Esophagus squamous epithelium (tissue), 5 donors: Measurements from ENCODE around the gene UGT1A5. TPM values are rescaled to one million over a fixed set of nuclear protein-coding genes. Genes with fewer than 3 reads are reported as not detected.

Source experiments
- DNase-seq: peaks from one replicate; lab custom pipeline; 2025; lab: John Stamatoyannopoulos, UW
- H3K27ac ChIP-seq, 4 donors: fragments of 200-600 bp; sonication (generic); one replicate each; pipeline ENCODE4 v1.5.1; 2016 to 2019; ENCODE audit warnings: mild to moderate bottlenecking in 1 of 4
- H3K27me3 ChIP-seq, 4 donors: fragments of 200-600 bp; sonication (generic); 1 replicate in 3 of 4; 2 replicates in 1 of 4; pipeline versions ENCODE4 v1.5.1 to v1.6.0; 2017 to 2021; ENCODE audit warnings: antibody characterized with exemption in 1 of 4
- H3K36me3 ChIP-seq, 3 donors: fragments of 200-600 bp; sonication (generic); one replicate each; pipeline ENCODE4 v1.5.1; 2016 to 2019
- H3K4me1 ChIP-seq, 3 donors: fragments of 200-600 bp; sonication (generic); one replicate each; pipeline ENCODE4 v1.5.1; 2017 to 2019
- H3K4me3 ChIP-seq, 4 donors: fragments of 200-600 bp; sonication (generic); 1 replicate in 3 of 4; 2 replicates in 1 of 4; pipeline ENCODE4 v1.5.1; 2016 to 2019; ENCODE audit warnings: mild to moderate bottlenecking in 2 of 4, moderate library complexity in 1 of 4
- H3K9me3 ChIP-seq, 3 donors: fragments of 200-600 bp; sonication (generic); one replicate each; pipeline ENCODE4 v1.5.1; 2016 to 2019
- POLR2A ChIP-seq, 4 donors: fragments of 450-650 bp; IDR thresholded peaks; one replicate each; pipeline ENCODE4 v1.6.1; 2017; ENCODE audit warnings: antibody characterized with exemption in 4 of 4, mild to moderate bottlenecking in 4 of 4, moderate library complexity in 3 of 4
- WGBS, 2 donors: methylation state at CpG; one replicate each; pipeline ENCODE4 v1.1.5; 2018; 5-methylcytosine and 5-hydroxymethylcytosine counted together
- intact Hi-C: fragments of 100-400 bp; cut with DNase I; formaldehyde crosslinking; loops from one replicate; pipeline ENCODE4 v1.15.0; 2022
- total RNA-seq, 4 donors: library from RNA; depleted of rRNA; stranded (reverse); fragments of >200 nt; gene quantifications; one replicate each; pipeline ENCODE4 v1.1.0, GENCODE V29; 2016
- TF ChIP-seq, protein P1 (sequence below), 6 experiments: fragments of 450-650 bp in 4 of 6; fragments of 200-600 bp in 2 of 6; sonication (generic) in 2 of 6; IDR thresholded peaks; one replicate each; pipeline ENCODE4 v1.5.1; 2016 to 2019; ENCODE audit warnings: antibody characterized with exemption in 6 of 6, mild to moderate bottlenecking in 4 of 6, moderate library complexity in 4 of 6
- donor health status: DM: yes; HTN: yes; CAD: no.

Gene UGT1A5
- total RNA-seq, 4 donors from 2014 or later, result 0.67 to 9.7 (median 5.8) TPM

- intact Hi-C loops, result no loop called here
- Histone ChIP-seq H3K4me3 (no peak overlapping the region), H3K9me3 (no peaks in the 10 kb centered on the region), H3K27me3 (no peaks in the 10 kb centered on the region), H3K27ac (no peak overlapping the region), H3K36me3 (no peaks in the 10 kb centered on the region), H3K4me1 (no peaks in the 10 kb centered on the region)
- TF ChIP-seq POLR2A (IDR thresholded peaks at IDR 0.05), result no peak
- TF ChIP-seq, protein P1, sequence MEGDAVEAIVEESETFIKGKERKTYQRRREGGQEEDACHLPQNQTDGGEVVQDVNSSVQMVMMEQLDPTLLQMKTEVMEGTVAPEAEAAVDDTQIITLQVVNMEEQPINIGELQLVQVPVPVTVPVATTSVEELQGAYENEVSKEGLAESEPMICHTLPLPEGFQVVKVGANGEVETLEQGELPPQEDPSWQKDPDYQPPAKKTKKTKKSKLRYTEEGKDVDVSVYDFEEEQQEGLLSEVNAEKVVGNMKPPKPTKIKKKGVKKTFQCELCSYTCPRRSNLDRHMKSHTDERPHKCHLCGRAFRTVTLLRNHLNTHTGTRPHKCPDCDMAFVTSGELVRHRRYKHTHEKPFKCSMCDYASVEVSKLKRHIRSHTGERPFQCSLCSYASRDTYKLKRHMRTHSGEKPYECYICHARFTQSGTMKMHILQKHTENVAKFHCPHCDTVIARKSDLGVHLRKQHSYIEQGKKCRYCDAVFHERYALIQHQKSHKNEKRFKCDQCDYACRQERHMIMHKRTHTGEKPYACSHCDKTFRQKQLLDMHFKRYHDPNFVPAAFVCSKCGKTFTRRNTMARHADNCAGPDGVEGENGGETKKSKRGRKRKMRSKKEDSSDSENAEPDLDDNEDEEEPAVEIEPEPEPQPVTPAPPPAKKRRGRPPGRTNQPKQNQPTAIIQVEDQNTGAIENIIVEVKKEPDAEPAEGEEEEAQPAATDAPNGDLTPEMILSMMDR (IDR thresholded peaks at IDR 0.05), result no peak
- no peak for DNase-seq
- WGBS, 2 donors, result 62 to 86% methylated on average over 3 of the region's 3 CpGs
Observed at GRCh38 chr2:233672886-233673285, 39.8 kb upstream of the UGT1A5 start.

DNA sequence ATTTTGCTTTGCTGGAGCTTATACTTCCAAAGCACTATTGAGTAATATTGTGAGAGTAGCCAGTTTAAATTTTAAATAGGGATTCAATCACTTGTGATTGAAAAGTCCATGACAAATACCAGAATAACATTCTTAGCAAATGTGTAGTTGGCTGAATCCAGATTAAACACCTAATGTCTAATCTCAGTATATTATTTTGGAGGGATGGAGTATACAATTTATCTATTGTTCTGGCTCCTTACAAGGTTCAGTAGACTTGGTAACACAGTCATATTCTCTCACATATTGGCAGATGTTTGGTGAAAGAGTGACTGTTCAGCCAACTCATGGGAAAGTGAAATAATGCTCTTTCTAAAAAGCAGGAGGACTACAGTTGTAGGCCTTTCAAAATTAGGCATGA is 38.8 kb upstream of the UGT1A5 start:
- intact Hi-C loops, result no loop called here
- H3K4me1 ChIP-seq, result no peaks in the 10 kb centered on the region
- H3K36me3 ChIP-seq, result no peaks in the 10 kb centered on the region
- H3K4me3 ChIP-seq, result no peak overlapping the region
- no peaks in the 10 kb centered on the region for H3K9me3 ChIP-seq
- DNase-seq, result no peak
- no peaks in the 10 kb centered on the region for H3K27me3 ChIP-seq
- H3K27ac ChIP-seq, result no peak overlapping the region
- no peak for TF ChIP-seq POLR2A (IDR thresholded peaks at IDR 0.05)
- TF ChIP-seq, protein P1 (IDR thresholded peaks at IDR 0.05), result no peak

GRCh38 chr2:233674314-233674713 is 38.4 kb upstream of the UGT1A5 start:
- Histone ChIP-seq H3K4me3 (no peak overlapping the region), H3K27ac (no peak overlapping the region), H3K9me3 (no peaks in the 10 kb centered on the region), H3K27me3 (no peaks in the 10 kb centered on the region), H3K36me3 (no peaks in the 10 kb centered on the region), H3K4me1 (peaks cover 0 to 4% (median 3%) of the 10 kb centered on the region in 3 donors)
- TF ChIP-seq, protein P1 (IDR thresholded peaks at IDR 0.05), result no peak
- no peak for TF ChIP-seq POLR2A (IDR thresholded peaks at IDR 0.05)
- 73 to 90% methylated on average over 1 of the region's 1 CpG for WGBS, 2 donors
- DNase-seq, result no peak
- intact Hi-C loops, result no loop called here

GRCh38 chr2:233674995-233675394 is 37.7 kb upstream of the UGT1A5 start:
- DNase-seq, result no peak
- H3K36me3 ChIP-seq, result no peaks in the 10 kb centered on the region
- H3K4me3 ChIP-seq, result no peak overlapping the region
- 52 to 57% methylated on average over 4 of the region's 4 CpGs for WGBS, 2 donors
- peaks cover 0 to 10% (median 9%) of the 10 kb centered on the region in 3 donors for H3K4me1 ChIP-seq
- no peaks in the 10 kb centered on the region for H3K9me3 ChIP-seq
- H3K27me3 ChIP-seq, result no peaks in the 10 kb centered on the region
- intact Hi-C loops, result no loop called here
- H3K27ac ChIP-seq, result no peak overlapping the region
- TF ChIP-seq, protein P1 (IDR thresholded peaks at IDR 0.05), result no peak
- TF ChIP-seq POLR2A (IDR thresholded peaks at IDR 0.05), result no peak

DNA sequence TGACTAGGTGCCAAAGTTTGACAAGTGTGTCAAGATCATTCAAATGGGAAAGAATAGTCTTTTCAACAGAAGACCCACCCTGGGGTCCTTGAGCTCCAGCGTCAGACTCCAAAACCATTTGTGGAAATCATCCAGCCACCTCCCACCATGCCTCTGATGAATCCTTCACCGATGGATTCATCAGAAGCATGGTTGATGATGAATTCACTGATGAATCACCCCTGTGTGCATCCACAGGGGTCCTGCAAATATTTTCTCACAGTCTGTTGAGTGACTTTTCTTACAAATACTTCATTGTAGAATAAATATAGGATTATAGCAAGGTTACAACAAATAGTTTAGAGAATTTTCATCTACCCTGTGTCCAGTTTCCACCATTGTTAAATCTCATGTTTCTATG is 36.7 kb upstream of the UGT1A5 start:
- Histone ChIP-seq H3K4me1 (peaks cover 2 to 20% (median 10%) of the 10 kb centered on the region in 3 donors), H3K4me3 (no peak overlapping the region), H3K36me3 (no peaks in the 10 kb centered on the region), H3K27me3 (no peaks in the 10 kb centered on the region), H3K9me3 (no peaks in the 10 kb centered on the region), H3K27ac (no peak overlapping the region)
- no peak for DNase-seq
- intact Hi-C loops, result no loop called here
- TF ChIP-seq POLR2A (IDR thresholded peaks at IDR 0.05), result no peak
- TF ChIP-seq, protein P1 (IDR thresholded peaks at IDR 0.05), result no peak
- WGBS, 2 donors, result 76 to 85% methylated on average over 2 of the region's 2 CpGs
